K562 (cell line): ENCODE measurements around the gene CSK.
"Not testable (repeated sequence)": the region's sequence is repeated elsewhere in the genome, so short reads cannot be mapped to it uniquely, and the experiment has no call there.

ENCODE experiments used
- ARID2 ChIP-seq: fragments of 450-650 bp; IDR thresholded peaks from 2 replicates; pipeline ENCODE4 v1.6.1; 2017; ENCODE audit warnings: antibody characterized with exemption, mild to moderate bottlenecking
- BACH1 ChIP-seq: fragments of 200-800 bp; sonication (Bioruptor generic); IDR thresholded peaks from 2 replicates; pipeline ENCODE4 v1.6.1; 2016; ENCODE audit warnings: missing genetic modification characterization, missing compliant biosample characterization
- CBX3 ChIP-seq, 2 experiments: IDR thresholded peaks; 1 replicate in 1 of 2; 2 replicates in 1 of 2; pipeline ENCODE4 v1.6.1; 2012; ENCODE audit warnings: inconsistent platforms in 2 of 2, low read length in 2 of 2, borderline replicate concordance in 1 of 2, control low read depth in 1 of 2
- CREM ChIP-seq: IDR thresholded peaks from 2 replicates; pipeline ENCODE4 v1.6.1; 2014; ENCODE audit warnings: antibody characterized with exemption, low read depth
- CTCF ChIP-seq, 3 experiments: IDR thresholded peaks in 2 of 3; conservative IDR thresholded peaks in 1 of 3; 2 replicates each; pipeline ENCODE4 v1.5.1; 2011 to 2012; ENCODE audit warnings: low read length in 3 of 3, mild to moderate bottlenecking in 3 of 3, control low read depth in 2 of 3, improper control_type of control experiment in 1 of 3, inconsistent platforms in 1 of 3, low read depth in 1 of 3, mixed read lengths in 1 of 3, moderate library complexity in 1 of 3; ENCODE audit not compliant: insufficient read depth in 2 of 3
- HMGXB4 ChIP-seq: sonication (generic); formaldehyde crosslinking; IDR thresholded peaks from 2 replicates; pipeline ENCODE4 v1.8.1; 2023; ENCODE audit warnings: mild to moderate bottlenecking, missing genetic modification reagents
- HNRNPUL1 ChIP-seq: fragments of 200-400 bp; formaldehyde crosslinking; IDR thresholded peaks from 2 replicates; pipeline ENCODE4 v1.6.1; 2017; ENCODE audit warnings: low read length
- MXD1 ChIP-seq: fragments of 250-450 bp; sonication (Bioruptor Pico); IDR thresholded peaks from 2 replicates; pipeline ENCODE4 v1.8.0; 2021; ENCODE audit warnings: borderline replicate concordance, mild to moderate bottlenecking, moderate library complexity; ENCODE audit not compliant: poor library complexity, severe bottlenecking
- SP1 ChIP-seq: sonication (generic); formaldehyde crosslinking; IDR thresholded peaks from 2 replicates; pipeline ENCODE4 v1.8.1; 2022; ENCODE audit warnings: mild to moderate bottlenecking, missing genetic modification reagents
- ZFX ChIP-seq: sonication (generic); formaldehyde crosslinking; IDR thresholded peaks from 2 replicates; pipeline ENCODE4 v1.8.0; 2022; ENCODE audit warnings: mild to moderate bottlenecking, missing genetic modification reagents, moderate library complexity
- ZNF347 ChIP-seq: fragments of 450-650 bp; formaldehyde crosslinking; IDR thresholded peaks from 2 replicates; pipeline ENCODE4 v1.4.0; 2020; ENCODE audit warnings: low read depth, mild to moderate bottlenecking, moderate library complexity
- ZNF740 ChIP-seq, 3 experiments: fragments of 200-800 bp in 1 of 3; sonication (Bioruptor generic) in 1 of 3; sonication (generic) in 1 of 3; formaldehyde crosslinking in 1 of 3; IDR thresholded peaks; 2 replicates each; pipeline versions ENCODE4 v1.6.1 to v1.8.0; 2016 to 2022; ENCODE audit warnings: mild to moderate bottlenecking in 2 of 3, missing compliant biosample characterization in 2 of 3, missing genetic modification characterization in 2 of 3, missing genetic modification reagents in 1 of 3
- ZNF76 ChIP-seq: fragments of 250-450 bp; sonication (Bioruptor Pico); IDR thresholded peaks from 2 replicates; pipeline ENCODE4 v1.4.0; 2020; ENCODE audit warnings: mild to moderate bottlenecking, moderate library complexity, borderline replicate concordance

GRCh38 chr15:74738239-74738638 lies 43.6 kb upstream of the CSK start:
- not testable (repeated sequence) for TF ChIP-seq CTCF (IDR thresholded peaks at IDR 0.05 in 2 of 3, conservative IDR thresholded peaks at IDR 0.05 in 1 of 3; ENCODE audit: insufficient read depth in 2 of 3, low read depth in 1 of 3, low read length in 3 of 3); ZNF76 (CRISPR knock-in tag); ZNF740 (CRISPR knock-in tag; IDR thresholded peaks at IDR 0.05); ZNF740 (tag; IDR thresholded peaks at IDR 0.05); HNRNPUL1; SP1; ZNF347 (CRISPR knock-in tag); CBX3 (IDR thresholded peaks at IDR 0.05; ENCODE audit: borderline replicate concordance in 1 of 2, low read length in 2 of 2); BACH1 (tag); ZFX; CREM; ARID2; HMGXB4 (CRISPR knock-in tag); MXD1 (CRISPR knock-in tag)
